TTC549 (cell line): ENCODE data around the gene KRT6B.

ENCODE experiments used
- FAIRE-seq: peaks from 2 replicates; lab custom pipeline; 2012; peaks lifted over from hg19 to GRCh38; lab: Jason Lieb, UNC

KRT6B gene

GRCh38 chr12:52436000-52436827 is 15.7 kb downstream of the KRT6B start:
- no peak for FAIRE-seq

- FAIRE-seq = no peak
These were observed 16.3 kb downstream of the KRT6B start for GRCh38 chr12:52435659-52435999.

DNA sequence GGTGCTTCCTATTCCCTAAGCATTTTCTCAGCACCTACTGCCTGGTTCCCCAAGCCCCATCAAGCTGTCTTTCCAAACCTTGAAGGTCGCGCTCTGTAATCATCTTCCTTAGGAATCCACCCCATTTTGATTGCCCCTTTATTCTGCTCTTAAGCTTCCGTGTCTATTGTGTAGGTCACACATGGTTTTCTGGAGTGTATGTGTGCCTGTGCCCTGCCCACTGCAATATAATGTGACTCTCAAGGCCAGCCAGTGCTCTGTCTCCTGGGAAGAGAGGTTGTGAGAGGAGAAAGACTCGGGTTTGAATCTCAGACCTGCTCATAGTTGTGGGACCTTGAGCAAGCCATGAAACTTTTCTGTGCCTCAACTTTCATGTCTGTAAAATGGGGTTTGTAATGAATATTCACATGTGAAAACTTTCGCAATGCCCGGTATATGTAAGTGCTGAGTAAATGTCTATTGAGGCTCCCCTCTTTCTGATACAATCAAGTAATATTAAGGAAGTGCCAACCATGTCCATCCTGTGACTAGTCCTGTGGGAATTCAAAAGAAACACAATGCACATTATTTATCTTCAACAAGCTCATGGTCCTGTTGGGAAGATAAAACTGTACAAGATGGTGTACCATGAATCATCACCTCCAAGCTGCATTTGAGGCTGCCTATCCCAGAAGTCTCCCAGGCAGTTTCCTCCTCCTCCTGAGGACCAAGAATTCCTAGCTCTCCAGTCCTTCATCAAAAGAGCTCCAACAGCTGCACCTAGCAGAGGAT is 17.0 kb downstream of the KRT6B start:
- FAIRE-seq = no peak

DNA sequence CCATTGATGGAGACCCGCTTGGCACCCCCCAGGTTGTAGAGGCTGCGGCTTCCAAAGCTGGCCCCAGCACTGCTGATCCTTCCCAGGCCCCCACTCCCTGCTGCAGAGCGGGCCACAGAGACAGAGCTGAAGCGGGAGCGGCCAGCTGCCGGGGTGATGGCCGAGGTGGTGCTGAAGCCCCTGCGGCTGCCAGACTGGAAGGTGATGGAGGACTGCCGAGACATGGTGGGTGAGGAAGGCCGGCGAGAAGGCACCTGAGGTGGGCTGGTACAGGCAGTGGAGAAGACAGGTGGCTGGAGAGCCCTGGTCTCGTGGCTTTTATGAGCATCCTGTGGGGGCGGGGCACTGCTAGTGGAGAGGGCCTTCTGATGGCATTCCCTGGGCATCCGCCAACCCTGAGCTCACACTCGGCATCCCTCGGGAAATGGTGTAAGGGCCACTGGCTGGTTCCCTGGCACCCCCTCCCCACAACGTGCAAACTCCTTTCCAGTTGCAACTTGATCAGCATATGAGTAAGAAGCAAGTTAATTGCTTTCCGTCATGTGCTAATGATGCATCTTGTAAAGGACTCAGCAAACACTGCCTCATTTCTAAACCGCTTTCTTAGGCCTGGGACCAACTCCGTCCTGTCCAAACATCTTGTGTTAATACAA is 17.7 kb downstream of the KRT6B start, which contains the start of gene KRT75:
Gene KRT75 (minus strand): TSS at position 291 of the 653 bp plus-strand sequence. CDS start 67 bp downstream, at position 224.
- FAIRE-seq = no peak

GRCh38 chr12:52433501-52434080 is 18.4 kb downstream of the KRT6B start:
- no peak for FAIRE-seq

DNA sequence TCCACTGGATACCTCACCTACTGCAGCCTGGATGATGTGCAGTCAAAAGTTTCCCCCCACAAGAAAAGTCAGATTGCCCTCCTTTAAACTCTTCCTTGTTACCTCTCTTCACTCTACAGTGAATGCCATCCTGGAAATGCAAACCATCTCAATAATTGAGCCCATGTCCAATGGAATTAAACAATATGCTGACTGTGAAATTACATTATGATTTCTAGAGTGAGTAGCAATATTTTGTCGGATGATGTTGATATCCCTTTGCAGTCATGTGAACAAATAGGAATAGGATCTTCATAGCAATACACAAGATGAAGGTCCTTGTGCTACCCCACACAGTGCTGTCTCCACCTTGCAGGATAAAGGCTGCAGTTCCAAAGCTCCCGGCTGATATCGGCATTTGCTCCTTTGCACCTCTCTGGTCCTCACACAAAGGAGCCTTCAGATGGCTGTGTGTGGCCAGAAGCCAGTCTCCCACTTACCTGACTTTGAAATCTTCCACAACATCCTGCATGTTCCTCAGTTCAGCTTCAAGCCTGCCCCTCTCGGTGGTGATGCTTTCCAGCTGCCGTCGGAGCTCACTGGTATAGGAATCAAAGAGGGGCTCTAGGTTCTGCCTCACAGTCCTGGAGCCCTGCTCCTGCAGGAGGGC is 19.3 kb downstream of the KRT6B start:
- FAIRE-seq = no peak

- FAIRE-seq = no peak
These were observed 23.8 kb downstream of the KRT6B start for GRCh38 chr12:52428121-52428520.

DNA sequence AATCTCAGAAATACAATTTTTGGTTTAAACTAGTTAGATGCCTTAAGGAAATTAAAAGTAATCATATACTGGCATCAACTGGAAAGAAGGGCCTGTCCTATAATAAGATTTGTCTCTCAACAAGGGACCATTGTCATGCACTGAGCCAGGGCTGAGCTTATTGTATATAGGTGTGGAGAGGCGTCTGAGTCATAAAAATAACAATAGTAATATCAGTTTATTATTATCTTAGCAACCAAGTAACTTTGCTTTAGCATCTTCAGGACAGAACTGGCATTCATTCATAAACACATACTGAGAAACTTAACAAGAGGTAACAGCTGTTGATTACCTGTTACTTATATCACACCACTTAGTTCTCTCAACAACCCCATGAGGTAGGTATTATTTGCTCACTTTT is 24.9 kb downstream of the KRT6B start:
- FAIRE-seq = no peak

- FAIRE-seq = no peak
These were observed 25.9 kb downstream of the KRT6B start for GRCh38 chr12:52426034-52426433.

- no peak for FAIRE-seq
These were observed 26.5 kb downstream of the KRT6B start for GRCh38 chr12:52425466-52425865.

GRCh38 chr12:52423661-52424500 is 28.1 kb downstream of the KRT6B start:
- no peak for FAIRE-seq

- FAIRE-seq = no peak
These were observed 28.9 kb downstream of the KRT6B start for GRCh38 chr12:52423035-52423434.

GRCh38 chr12:52419656-52420055 is 32.3 kb downstream of the KRT6B start:
- FAIRE-seq = no peak

GRCh38 chr12:52418576-52419110 is 33.3 kb downstream of the KRT6B start:
- no peak for FAIRE-seq

GRCh38 chr12:52417740-52418139 is 34.2 kb downstream of the KRT6B start:
- no peak for FAIRE-seq

GRCh38 chr12:52416795-52417194 is 35.2 kb downstream of the KRT6B start:
- no peak for FAIRE-seq

- FAIRE-seq = no peak
These were observed 35.8 kb downstream of the KRT6B start for GRCh38 chr12:52415870-52416750.

DNA sequence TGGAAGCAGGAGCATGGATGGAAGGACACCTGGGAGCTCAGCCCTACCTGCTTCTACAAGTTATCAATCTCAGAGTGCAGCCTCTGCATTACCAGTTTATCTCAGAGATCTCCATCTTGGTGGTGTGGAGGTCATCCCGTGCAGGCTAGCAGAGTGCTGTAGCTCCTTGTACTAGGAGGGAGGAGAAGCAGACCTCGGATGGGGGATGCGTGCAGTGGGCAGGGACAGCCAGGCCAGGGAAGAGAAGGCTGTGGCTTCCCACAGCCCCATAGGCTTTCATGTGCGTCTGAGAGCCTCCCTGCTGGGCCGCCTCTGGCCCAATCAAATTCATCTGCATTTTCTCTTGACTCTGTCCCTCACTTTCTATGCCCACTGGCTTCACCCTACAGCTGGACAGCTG is 37.0 kb downstream of the KRT6B start:
- FAIRE-seq = no peak

- FAIRE-seq = no peak
These were observed 38.1 kb downstream of the KRT6B start for GRCh38 chr12:52413782-52414345.

DNA sequence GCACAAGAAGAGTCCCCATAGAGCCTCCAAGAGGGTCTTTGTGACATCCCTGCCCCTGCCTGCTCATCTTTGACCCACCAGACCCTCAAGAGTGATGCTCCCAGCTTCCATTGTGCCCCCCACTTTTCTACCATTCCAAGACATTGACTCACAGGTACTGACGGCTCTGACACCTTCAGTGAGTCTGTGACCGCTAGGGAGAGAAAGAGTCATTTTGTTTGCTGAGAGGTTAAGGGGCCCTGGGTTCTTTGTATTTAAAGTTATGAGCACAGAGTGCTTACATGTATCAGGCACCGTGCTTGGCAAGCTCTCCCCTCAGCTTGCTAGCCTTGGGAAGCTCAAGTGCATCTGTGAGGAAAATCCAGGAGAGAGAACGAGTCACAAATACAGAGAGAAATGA is 38.7 kb downstream of the KRT6B start:
- no peak for FAIRE-seq
